ENCODE data around the gene IL25.

Gene IL25

GRCh38 chr14:23360496-23360895 lies 12.1 kb upstream of the IL25 start:
- 0 out of 2 replicates have a peak overlapping the region, but pooled peaks have one; percentile 10 for H3K27ac ChIP-seq
- peaks cover 66% of the 10 kb centered on the region for H3K36me3 ChIP-seq
- peak; percentile 49 for TF ChIP-seq CTCF (IDR thresholded peaks at IDR 0.05; ENCODE audit: low read depth, low read length)

GRCh38 chr14:23361320-23361719 lies 11.3 kb upstream of the IL25 start:
- H3K27ac ChIP-seq: peak overlapping the region; percentile 7
- TF ChIP-seq CTCF (IDR thresholded peaks at IDR 0.05; ENCODE audit: low read depth, low read length): no peak
- no peaks in the 10 kb centered on the region for H3K27me3 ChIP-seq (ENCODE audit: insufficient read depth, low read depth, severe bottlenecking)

More at GRCh38 chr14:23360496-23360895, 12.1 kb upstream of the IL25 start:
- Histone ChIP-seq H3K4me3 (ENCODE audit: low read depth, low read length) (no peak overlapping the region), H3K9me3 (ENCODE audit: severe bottlenecking) (no peaks in the 10 kb centered on the region), H3K27me3 (ENCODE audit: insufficient read depth, low read depth, severe bottlenecking) (no peaks in the 10 kb centered on the region)
- DNase-seq: peak; percentile 35

GRCh38 chr14:23361763-23362162 lies 10.8 kb upstream of the IL25 start:
- peak; percentile 45 for DNase-seq
- Histone ChIP-seq H3K27me3 (ENCODE audit: insufficient read depth, low read depth, severe bottlenecking) (no peaks in the 10 kb centered on the region), H3K4me3 (ENCODE audit: low read depth, low read length) (no peak overlapping the region), H3K27ac (peak overlapping the region; percentile 22), H3K36me3 (peaks cover 59% of the 10 kb centered on the region), H3K9me3 (ENCODE audit: severe bottlenecking) (no peaks in the 10 kb centered on the region)
- TF ChIP-seq CTCF (IDR thresholded peaks at IDR 0.05; ENCODE audit: low read depth, low read length): no peak

More at GRCh38 chr14:23361320-23361719, 11.3 kb upstream of the IL25 start:
- H3K36me3 ChIP-seq: peaks cover 63% of the 10 kb centered on the region
- DNase-seq: no peak
- no peak overlapping the region for H3K4me3 ChIP-seq (ENCODE audit: low read depth, low read length)
- no peaks in the 10 kb centered on the region for H3K9me3 ChIP-seq (ENCODE audit: severe bottlenecking)

GRCh38 chr14:23362200-23362599 lies 10.4 kb upstream of the IL25 start:
- TF ChIP-seq CTCF (IDR thresholded peaks at IDR 0.05; ENCODE audit: low read depth, low read length): peak; percentile 47
- DNase-seq: no peak
- Histone ChIP-seq H3K36me3 (peaks cover 54% of the 10 kb centered on the region), H3K4me3 (ENCODE audit: low read depth, low read length) (no peak overlapping the region; the same call in 1 of the 2 replicates), H3K27ac (peak overlapping the region; percentile 22), H3K9me3 (ENCODE audit: severe bottlenecking) (no peaks in the 10 kb centered on the region), H3K27me3 (ENCODE audit: insufficient read depth, low read depth, severe bottlenecking) (no peaks in the 10 kb centered on the region)

GRCh38 chr14:23364164-23365035 lies 8.2 kb upstream of the IL25 start:
- Histone ChIP-seq H3K4me3 (ENCODE audit: low read depth, low read length) (peak overlapping the region; percentile 79), H3K27ac (peak overlapping the region; percentile 99), H3K9me3 (ENCODE audit: severe bottlenecking) (no peaks in the 10 kb centered on the region), H3K27me3 (ENCODE audit: insufficient read depth, low read depth, severe bottlenecking) (no peaks in the 10 kb centered on the region), H3K36me3 (peaks cover 36% of the 10 kb centered on the region)
- TF ChIP-seq CTCF (IDR thresholded peaks at IDR 0.05; ENCODE audit: low read depth, low read length): no peak
- peak; percentile 58 for DNase-seq

Data from WERI-Rb-1 (cell line).